ENCODE data around the gene TRIM16. TPM values are rescaled to one million over a fixed set of nuclear protein-coding genes. Genes with fewer than 3 reads are reported as not detected.
"Not testable (repeated sequence)": the region's sequence is repeated elsewhere in the genome, so short reads cannot be mapped to it uniquely, and the experiment has no call there.

The TRIM16 gene
- total RNA-seq, 2 donors from 2014 or later, result 27.2 to 30.4 TPM

DNA sequence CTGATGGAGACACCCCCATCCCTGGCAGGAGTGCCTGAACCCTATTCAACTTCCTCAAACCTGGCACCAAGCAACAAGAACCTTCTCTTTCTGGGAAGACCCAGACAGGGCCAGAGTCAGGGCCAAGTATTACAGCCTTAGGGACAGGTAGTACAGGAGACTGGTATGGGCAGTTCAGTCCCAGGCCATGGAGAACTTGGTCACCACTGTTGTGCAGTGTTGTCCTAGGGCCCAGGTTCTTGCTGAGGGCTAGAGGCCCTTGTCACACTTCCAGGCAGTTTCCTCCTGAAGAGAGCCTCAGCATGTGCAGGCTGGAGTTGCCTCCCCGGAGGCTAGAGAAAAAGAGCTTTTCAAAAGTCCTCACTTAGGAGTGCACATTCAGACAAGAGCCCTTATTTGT lies 93.3 kb downstream of the TRIM16 start:
- H3K4me3 ChIP-seq; H3K9me3 ChIP-seq; intact Hi-C loops (cut with DNase I): not testable (repeated sequence)

DNA sequence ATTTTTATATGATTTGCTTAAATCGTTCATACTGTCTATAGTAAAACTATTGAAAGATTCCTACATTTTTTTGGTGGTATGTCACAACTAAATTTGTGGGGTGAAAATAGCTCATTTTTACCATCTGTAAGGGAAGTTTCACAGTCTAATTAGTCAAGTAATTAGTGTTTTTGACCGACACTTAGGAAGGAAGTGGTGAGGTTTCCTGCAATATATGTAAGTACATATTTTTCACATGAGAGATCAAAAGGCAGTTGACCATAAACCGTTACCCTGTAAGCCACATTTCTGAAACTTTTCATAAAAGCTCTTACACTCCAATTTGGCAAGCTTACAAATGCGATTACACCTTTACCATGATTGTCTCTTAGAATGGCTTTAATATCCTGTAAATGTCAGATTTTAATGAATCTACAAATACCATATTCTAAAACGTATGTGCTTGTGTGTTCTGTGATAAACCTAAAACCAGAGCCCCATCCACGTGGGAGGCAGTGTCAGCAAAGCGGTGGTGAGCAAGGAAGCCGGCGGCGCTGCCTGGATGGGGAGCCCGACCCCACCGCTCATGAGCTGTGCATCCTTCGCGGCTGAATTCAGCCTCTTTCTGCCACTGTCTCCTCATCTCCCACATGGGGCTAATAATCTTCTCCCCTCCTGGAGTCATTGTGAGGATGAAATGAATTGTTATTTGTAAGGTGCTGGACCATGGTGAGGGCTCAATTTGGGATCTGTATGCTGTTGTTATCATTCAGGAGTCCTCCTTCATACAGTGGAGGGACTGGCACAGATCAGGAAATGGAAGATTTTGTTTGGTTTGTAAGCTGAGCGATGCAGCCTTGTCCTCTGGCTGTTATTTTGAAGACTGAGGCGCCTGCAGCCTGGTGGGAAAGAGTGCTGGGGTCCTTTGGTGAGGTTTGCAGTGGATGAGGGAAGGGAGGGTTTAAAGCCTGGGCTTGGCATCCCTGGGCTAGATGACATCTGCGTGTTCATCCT lies 94.3 kb downstream of the TRIM16 start:
- H3K9me3 ChIP-seq; H3K27me3 ChIP-seq; H3K27ac ChIP-seq; H3K9ac ChIP-seq (ENCODE audit: low read depth in 2 of 2, low read length in 2 of 2); H3K4me1 ChIP-seq; DNase-seq; H3K4me3 ChIP-seq; H3K36me3 ChIP-seq; intact Hi-C loops (cut with DNase I): not testable (repeated sequence)

More for the DNA sequence above, 93.3 kb downstream of the TRIM16 start:
- not testable (repeated sequence) for H3K4me1 ChIP-seq; H3K36me3 ChIP-seq; H3K9ac ChIP-seq (ENCODE audit: low read depth in 2 of 2, low read length in 2 of 2); H3K27me3 ChIP-seq; H3K27ac ChIP-seq; DNase-seq

DNA sequence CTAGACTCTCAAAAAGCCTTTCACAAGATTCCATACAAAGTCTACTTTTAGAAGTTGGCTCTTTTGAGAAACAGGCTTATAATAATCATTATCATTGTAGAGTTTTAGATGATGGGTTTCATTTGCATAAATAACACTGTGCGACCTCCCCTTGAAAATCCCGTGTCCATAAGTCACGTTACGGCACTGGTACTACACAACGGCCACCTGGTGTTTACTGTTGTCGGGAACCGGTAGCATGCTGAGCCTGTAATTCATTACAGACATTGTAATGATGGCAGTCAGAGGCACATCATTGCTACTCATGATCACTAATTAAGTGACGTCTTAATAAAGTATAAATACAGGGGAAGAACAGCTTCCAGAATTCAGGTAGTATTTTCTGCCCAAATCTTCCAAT lies 96.1 kb downstream of the TRIM16 start:
- H3K4me1 ChIP-seq; intact Hi-C loops (cut with DNase I); H3K27me3 ChIP-seq; DNase-seq; H3K9me3 ChIP-seq; H3K4me3 ChIP-seq; H3K9ac ChIP-seq (ENCODE audit: low read depth in 2 of 2, low read length in 2 of 2); H3K27ac ChIP-seq; H3K36me3 ChIP-seq: not testable (repeated sequence)

DNA sequence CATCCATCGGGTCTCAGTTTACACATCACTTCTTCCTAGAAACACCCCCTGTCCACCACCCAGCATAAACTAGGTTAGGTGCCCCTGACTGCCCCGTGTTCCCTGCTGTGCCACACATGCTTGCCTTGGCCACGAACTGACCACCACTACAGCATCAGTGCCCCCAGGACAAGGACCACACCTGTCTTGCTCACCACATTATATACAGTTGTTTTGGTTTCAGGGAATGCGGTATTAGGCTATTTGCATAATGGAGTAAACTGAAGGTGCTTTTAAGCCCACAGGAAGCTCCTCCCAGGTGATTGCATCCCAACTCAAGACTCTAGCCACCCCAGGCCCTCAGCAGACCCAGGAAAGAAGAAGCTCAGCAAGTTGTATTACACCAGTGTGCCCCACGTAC lies 100.8 kb downstream of the TRIM16 start:
- H3K9ac ChIP-seq (ENCODE audit: low read depth in 2 of 2, low read length in 2 of 2); H3K27ac ChIP-seq; H3K4me1 ChIP-seq; H3K27me3 ChIP-seq; intact Hi-C loops (cut with DNase I); H3K9me3 ChIP-seq; H3K36me3 ChIP-seq; H3K4me3 ChIP-seq; DNase-seq: not testable (repeated sequence)

DNA sequence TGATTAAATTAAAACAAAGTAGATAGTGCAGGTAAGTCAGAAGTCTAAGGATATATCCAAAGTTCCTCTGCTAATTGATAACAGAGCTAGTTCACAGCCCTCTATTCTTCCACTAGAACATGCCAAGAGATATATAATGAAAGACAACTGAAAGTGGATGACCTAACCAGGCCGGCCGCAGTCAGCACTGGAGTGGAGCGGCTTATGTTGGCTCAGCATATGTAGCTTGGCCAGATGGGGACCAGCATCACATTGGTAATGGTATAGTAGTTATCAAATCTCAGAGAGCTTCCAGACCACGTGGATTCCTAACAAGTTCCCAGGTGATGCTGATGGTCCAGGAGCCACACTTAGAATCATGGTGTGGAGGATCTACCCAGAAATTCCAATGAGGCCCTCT lies 102.6 kb downstream of the TRIM16 start:
- H3K4me1 ChIP-seq; H3K27ac ChIP-seq; intact Hi-C loops (cut with DNase I); H3K4me3 ChIP-seq; H3K9me3 ChIP-seq; H3K27me3 ChIP-seq; DNase-seq; H3K36me3 ChIP-seq; H3K9ac ChIP-seq (ENCODE audit: low read depth in 2 of 2, low read length in 2 of 2): not testable (repeated sequence)

Other genes with a start within 250 kb of the TRIM16 start
- gene CDRT4, start 216.7 kb downstream of the TRIM16 start, total RNA-seq, result 1 to 10 TPM; 3.8 to 5.3 TPM
- gene TVP23C, start 120.8 kb downstream of the TRIM16 start, total RNA-seq, result 10 to 100 TPM; 10.7 to 14.0 TPM
- 1 to 10 TPM in 1 of 2 donors, under 1 TPM in 1; 0.42 to 4.2 TPM for gene FBXW10B, start 64.6 kb downstream of the TRIM16 start, total RNA-seq
- 10 to 100 TPM; 10.9 to 11.3 TPM for gene ZNF286A, start 15.4 kb upstream of the TRIM16 start, total RNA-seq
- gene TBC1D26, start 48.0 kb upstream of the TRIM16 start, total RNA-seq, result not detected